Heart left ventricle (tissue), 13 donors: Measurements from ENCODE around the gene NOC3L.

Experiments used
- CTCF ChIP-seq, 12 donors: fragments of 200-600 bp; sonication (generic) in 4 of 12; IDR thresholded peaks; one replicate each; pipeline versions ENCODE4 v1.5.0 to v1.8.0; 2018 to 2022; ENCODE audit warnings: antibody characterized with exemption in 12 of 12, mild to moderate bottlenecking in 5 of 12
- POLR2A ChIP-seq, 2 donors: fragments of 450-650 bp; IDR thresholded peaks; one replicate each; pipeline ENCODE4 v1.6.1; 2017; ENCODE audit warnings: antibody characterized with exemption in 2 of 2, mild to moderate bottlenecking in 2 of 2, moderate library complexity in 2 of 2
- donor health status: ischemic (EF 13 %, LVEDD 7.1; RV severe dilation, severe dysfunction).
- donor health status: DM: no; HTN: yes; CAD: no.
- donor health status: DM: no; HTN: no; CAD: no.
- donor health status: ischemic (EF 25% LVEDD 6.9; RV normal size, moderate dysfunction).
- donor health status: ischemic (EF 25% LVEDD 5.7; RV mildly dilated, moderate dysfunction).
- donor health status: ischemic (EF 35%, LVEDD 5.7; RV mildly dilated, moderate dysfunction).
- donor health status: nonischemic (EF 11% LVEDD 7.7; RV severe dilation, severe dysfunction).
- donor health status: DM: yes; HTN: yes; CAD: no.
- donor health status: PGD.
- donor health status: ischemic (EF 29% LVEDD 5.4; RV normal size, mild dysfunction).
- donor health status: nonischemic (EF 23%, LVEDD 6.1; RV moderate dilation, normal function).

GRCh38 chr10:94324609-94325233 lies 38.0 kb downstream of the NOC3L start:
- TF ChIP-seq CTCF (IDR thresholded peaks at IDR 0.05) (no peak), POLR2A (IDR thresholded peaks at IDR 0.05) (no peak)
